DMS53 (cell line): Measurements from ENCODE around the gene NCAM1.
"Not testable (repeated sequence)": the region's sequence is repeated elsewhere in the genome, so short reads cannot be mapped to it uniquely, and the experiment has no call there.

Source experiments
- DNase-seq: peaks from one replicate; lab custom pipeline; 2025; lab: John Stamatoyannopoulos, UW

NCAM1 gene

DNA sequence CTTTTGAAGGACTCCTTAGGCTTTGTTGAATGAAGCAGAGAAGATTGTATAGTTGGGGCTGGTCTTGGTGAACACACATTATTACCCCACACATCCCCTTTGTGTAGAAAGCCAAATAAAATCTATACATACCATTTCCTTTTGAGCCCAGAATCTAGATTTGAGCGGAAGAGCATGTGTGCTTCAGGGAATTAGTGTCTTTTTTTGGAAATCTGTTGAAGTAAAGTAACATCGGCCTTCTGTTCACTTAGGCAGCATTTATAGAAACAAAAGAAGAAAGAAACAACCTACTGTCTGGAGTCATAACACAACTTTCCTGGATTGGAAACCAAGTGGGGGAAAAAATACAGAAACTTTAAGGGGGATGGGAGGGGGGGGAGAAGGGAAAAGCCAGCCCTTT is 315.2 kb downstream of the NCAM1 start:
- DNase-seq = no peak

GRCh38 chr11:113277907-113278306 is 316.7 kb downstream of the NCAM1 start:
- no peak for DNase-seq

- DNase-seq = no peak
These were observed 317.3 kb downstream of the NCAM1 start for GRCh38 chr11:113278481-113278880.

- peak; percentile 17 for DNase-seq
These were observed 317.7 kb downstream of the NCAM1 start for GRCh38 chr11:113278925-113279324.

- peak; percentile 35 for DNase-seq
These were observed 318.4 kb downstream of the NCAM1 start for GRCh38 chr11:113279591-113279990.

DNA sequence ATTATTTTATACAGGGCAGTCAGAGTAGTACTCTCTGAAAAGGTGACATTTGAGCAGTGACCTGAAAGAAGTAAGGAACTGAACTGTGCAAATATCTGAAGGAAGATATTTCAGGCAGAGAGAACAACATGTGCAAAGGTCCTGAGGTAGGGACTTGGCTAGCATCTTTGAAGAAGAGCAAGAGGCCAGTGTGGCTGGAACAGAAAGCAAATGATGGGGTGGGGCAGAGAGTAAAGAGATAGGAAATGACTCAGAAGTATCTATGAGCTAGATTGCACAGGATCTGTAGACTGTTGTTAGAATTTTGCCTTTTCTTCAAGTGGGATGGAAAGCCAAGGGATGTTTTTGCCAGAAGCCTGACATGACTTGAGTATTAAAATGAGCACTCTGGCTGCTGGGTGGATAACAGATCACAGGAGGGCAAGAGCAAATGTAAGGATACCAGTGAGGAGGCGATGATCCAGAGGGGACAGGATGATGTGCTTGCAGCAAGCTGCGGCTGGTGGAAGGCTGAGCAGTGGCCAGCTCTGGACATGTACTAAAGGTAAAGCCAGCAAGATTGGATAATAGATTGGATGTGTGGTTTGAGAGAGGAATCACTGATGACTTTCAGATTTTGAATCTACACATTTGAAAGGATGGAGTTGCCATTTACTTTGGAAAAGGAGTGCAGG is 320.0 kb downstream of the NCAM1 start:
- no peak for DNase-seq

DNA sequence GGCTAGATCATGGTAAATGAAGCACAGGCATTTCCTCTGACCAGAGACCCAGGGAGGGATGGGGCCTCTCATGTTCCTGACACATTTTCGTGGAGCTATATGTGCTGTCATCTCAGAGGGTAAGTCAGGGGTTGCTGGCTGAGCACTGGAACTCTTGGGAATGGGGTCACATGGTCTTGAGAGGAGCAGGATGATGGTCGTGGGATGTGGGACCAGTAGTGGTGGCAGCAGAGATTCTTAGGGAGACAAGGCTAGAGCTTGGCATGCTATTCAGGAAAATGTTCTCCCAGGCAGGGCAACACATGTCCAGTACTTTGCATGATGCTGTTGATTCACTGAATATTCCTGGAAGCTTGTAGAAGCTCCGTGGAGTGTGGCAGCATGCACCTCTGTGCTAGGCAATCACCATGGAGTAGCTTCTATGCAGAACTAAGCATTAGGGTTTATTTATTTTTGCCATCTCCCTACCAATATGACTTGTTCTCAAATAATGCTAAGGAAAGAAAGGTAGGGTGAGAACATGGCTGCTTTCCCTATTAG is 321.7 kb downstream of the NCAM1 start:
- no peak for DNase-seq

DNA sequence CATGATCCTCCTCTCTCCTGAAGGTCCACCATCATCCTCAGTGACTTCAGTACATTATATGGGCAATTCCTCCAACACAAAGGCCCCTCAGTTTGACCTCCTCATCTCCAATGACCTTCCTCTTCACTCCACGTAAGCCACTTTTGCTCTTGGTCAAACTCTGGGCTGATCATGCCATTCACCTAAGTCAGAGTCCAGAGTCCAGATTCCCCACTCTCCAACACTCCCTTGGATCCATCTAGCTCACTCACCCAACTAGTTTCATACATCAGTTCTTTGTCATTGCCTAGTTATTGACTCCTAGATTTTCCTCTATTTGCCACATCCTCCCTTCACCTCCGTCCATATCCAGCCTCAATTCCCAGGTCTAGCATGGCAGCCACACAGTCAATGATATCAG is 322.7 kb downstream of the NCAM1 start:
- no peak for DNase-seq

GRCh38 chr11:113286009-113286408 is 324.8 kb downstream of the NCAM1 start:
- DNase-seq = no peak

GRCh38 chr11:113286509-113287497 is 325.6 kb downstream of the NCAM1 start:
- peak; percentile 70 for DNase-seq

DNA sequence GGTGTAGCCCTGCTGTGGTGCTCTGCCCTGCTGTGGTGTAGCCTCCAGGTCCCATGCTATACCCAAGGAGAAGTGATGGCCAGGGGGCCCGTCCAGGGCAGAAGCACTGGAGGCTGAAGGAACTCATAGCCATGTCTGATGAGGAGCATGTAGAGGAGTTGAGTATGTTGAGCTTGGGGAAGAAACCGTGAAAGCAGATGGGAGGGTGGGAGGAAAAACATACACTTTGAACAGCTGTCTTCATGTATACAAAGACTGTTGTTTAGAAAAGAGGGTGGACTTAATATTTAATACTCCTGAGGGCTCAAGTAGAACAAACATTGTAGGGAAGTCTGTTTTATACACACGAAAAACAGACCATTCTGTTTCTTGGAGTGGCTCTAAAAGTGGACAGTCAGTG is 326.6 kb downstream of the NCAM1 start:
- DNase-seq = peak; percentile 62

DNA sequence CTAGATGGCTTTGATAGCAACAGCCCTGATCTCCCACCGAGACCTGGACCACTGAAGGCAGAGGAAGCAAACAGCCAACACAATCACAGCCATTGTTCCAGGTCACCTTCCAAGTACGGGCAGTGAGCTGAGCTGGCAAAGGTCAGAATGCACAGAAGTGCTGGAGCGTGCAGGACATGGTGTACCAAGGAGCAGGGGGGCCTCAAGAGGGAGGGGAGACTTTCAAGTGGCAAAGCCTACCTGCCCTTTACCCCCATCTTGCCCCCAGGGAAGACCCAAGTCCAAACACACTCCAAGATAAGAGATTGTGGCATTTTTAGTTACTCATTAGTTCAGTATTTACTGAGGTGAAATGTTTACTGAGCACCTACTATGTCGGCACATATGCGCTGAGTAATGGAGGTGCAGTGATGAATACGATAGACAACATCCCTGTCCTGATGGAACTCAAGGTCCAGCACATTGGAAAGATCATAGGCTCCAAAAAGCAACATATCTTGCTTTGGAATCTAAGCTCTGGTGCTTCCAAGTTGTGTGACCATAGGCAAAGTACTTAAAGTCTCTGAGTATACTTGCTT is 327.2 kb downstream of the NCAM1 start:
- peak; percentile 34 for DNase-seq

DNA sequence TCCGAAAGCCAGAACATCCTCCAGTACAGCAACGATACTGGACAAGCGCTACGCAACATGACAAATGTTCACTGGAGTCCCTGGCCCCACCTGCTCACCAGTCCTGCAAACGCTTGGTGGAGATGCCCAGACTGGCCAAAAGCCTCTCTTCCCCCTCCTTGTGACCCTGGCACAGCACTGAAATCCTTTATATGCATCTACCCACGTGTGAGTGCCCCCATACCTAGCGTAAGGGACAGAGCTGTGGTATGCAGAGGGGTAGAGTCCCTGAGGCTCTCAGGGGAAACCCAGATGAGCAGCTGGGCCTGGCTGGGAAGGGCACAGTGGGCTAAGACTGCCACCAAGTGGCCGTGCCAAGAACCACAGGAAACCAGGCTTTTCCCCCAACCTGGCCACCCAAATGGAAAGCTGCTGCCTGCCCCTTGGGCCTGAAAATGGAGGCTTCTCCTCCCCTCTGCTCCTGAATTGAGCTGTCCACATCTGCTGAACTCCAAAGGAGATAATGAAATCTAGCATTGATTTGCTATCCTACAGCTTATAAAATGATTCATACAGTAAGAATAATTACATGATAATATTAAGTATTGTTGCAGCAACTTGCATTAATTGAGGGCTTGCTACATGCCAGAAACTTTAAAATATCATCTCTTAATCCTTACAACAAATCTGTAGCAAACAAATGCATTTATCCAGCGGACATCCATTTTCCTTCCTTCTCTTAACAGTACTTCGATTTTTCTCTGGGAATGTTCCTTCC is 328.4 kb downstream of the NCAM1 start:
- DNase-seq = peak; percentile 80

- no peak for DNase-seq
These were observed 332.7 kb downstream of the NCAM1 start for GRCh38 chr11:113293936-113294335.

GRCh38 chr11:113295993-113296392 is 334.8 kb downstream of the NCAM1 start:
- no peak for DNase-seq

GRCh38 chr11:113296447-113297205 is 335.4 kb downstream of the NCAM1 start:
- DNase-seq = no peak

DNA sequence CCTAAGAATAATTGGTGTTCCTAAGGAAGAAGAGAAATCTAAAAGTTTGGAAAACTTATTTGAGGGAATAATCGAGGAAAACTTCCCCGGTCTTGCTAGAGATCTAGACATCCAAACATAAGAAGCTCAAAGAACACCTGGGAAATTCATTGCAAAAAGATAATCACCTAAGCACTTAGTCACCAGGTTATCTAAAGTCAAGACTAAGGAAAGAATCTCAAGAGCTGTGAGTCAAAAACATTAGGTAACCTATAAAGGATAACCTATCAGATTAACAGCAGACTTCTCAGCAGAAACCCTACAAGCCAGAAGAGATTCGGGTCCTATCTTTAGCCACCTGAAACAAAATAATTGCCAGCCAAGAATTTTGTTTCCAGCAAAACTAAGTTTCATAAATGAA is 337.3 kb downstream of the NCAM1 start:
- not testable (repeated sequence) for DNase-seq

GRCh38 chr11:113304916-113305315 is 343.7 kb downstream of the NCAM1 start:
- DNase-seq = no peak

GRCh38 chr11:113305440-113306336 is 344.5 kb downstream of the NCAM1 start:
- peak; percentile 89 for DNase-seq

- DNase-seq = no peak
These were observed 347.4 kb downstream of the NCAM1 start for GRCh38 chr11:113308601-113309000.
